HepG2 (cell line): Measurements from ENCODE around the gene ZNF530. TPM values are rescaled to one million over a fixed set of nuclear protein-coding genes. Genes with fewer than 3 reads are reported as not detected.

ENCODE experiments used
- ATAC-seq: fragments of 200-7000 bp; cut with Tn5 transposase; 3 replicates; pipeline ENCODE4 v1.9.1; 2020; ENCODE audit warnings: mild to moderate bottlenecking, moderate library complexity
- BruUV-seq: library from RNA; stranded (reverse); fragments of 400-500 nt; replicated peaks from 2 replicates; lab custom pipeline; 2021; lab: Mats Ljungman, UMichigan
- CTCF ChIA-PET: fragments of 300-600 bp; formaldehyde crosslinking; extraction: SDS; loops from one replicate; lab custom pipeline; 2021; ENCODE audit warnings: low total read pairs, inconsistent platforms, low intra/inter-chr PET ratio; lab: Yijun Ruan, JAX
- POLR2A ChIA-PET: fragments of 350-600 bp; sonication (Branson Sonifier 250); formaldehyde crosslinking; loops from one replicate; lab custom pipeline; 2020; ENCODE audit warnings: antibody characterized with exemption, inconsistent platforms; lab: Yijun Ruan, JAX
- DNase-seq: peaks from one replicate; pipeline ENCODE4 v3.0.0-alpha.2; 2015; ENCODE audit warnings: low spot score
- FAIRE-seq: peaks from 3 replicates; lab custom pipeline; 2011; peaks lifted over from hg19 to GRCh38; lab: Jason Lieb, UNC
- H2AFZ ChIP-seq: one replicate; pipeline ENCODE4 v1.6.1; 2011; ENCODE audit warnings: low read length, inconsistent platforms
- H3K27ac ChIP-seq: fragments of 300-600 bp; 3 replicates; pipeline ENCODE4 v1.8.0; 2011; ENCODE audit warnings: mixed run types, mild to moderate bottlenecking, mixed read lengths, low read length, inconsistent platforms; ENCODE audit not compliant: insufficient read depth; ENCODE audit errors: extremely low read length
- H3K27me3 ChIP-seq, 2 experiments: fragments of 200-600 bp in 1 of 2; 2 replicates in 1 of 2; 3 replicates in 1 of 2; pipeline versions ENCODE4 v1.6.0 to v1.8.0; 2011; ENCODE audit warnings: low read length in 2 of 2, mild to moderate bottlenecking in 2 of 2, moderate library complexity in 2 of 2, inconsistent platforms in 1 of 2; ENCODE audit not compliant: insufficient read depth in 2 of 2, control insufficient read depth in 1 of 2
- H3K36me3 ChIP-seq, 2 experiments: fragments of 200-600 bp in 1 of 2; replicated peaks in 1 of 2; 2 replicates in 1 of 2; 3 replicates in 1 of 2; pipeline versions ENCODE4 v1.5.1 to v1.8.0; 2011; ENCODE audit warnings: low read length in 2 of 2, inconsistent platforms in 1 of 2; ENCODE audit not compliant: insufficient read depth in 2 of 2, control insufficient read depth in 1 of 2
- H3K4me1 ChIP-seq: 2 replicates; pipeline ENCODE4 v1.5.1; 2012; ENCODE audit warnings: low read length, inconsistent platforms; ENCODE audit not compliant: insufficient read depth
- H3K4me2 ChIP-seq: 2 replicates; pipeline ENCODE4 v1.6.0; 2011; ENCODE audit warnings: low read depth, low read length, inconsistent platforms
- H3K4me3 ChIP-seq, 3 experiments: fragments of 200-600 bp in 1 of 3; sonication (generic), shearing (Covaris generic) in 1 of 3; replicated peaks in 1 of 3; 2 replicates each; pipeline ENCODE4 v1.5.1; 2011 to 2016; ENCODE audit warnings: low read length in 3 of 3, inconsistent platforms in 2 of 3, low read depth in 2 of 3, mild to moderate bottlenecking in 2 of 3, control low read depth in 1 of 3, mixed read lengths in 1 of 3; ENCODE audit not compliant: insufficient read depth in 1 of 3
- H3K79me2 ChIP-seq: one replicate; pipeline ENCODE4 v1.6.1; 2011; ENCODE audit warnings: low read length, inconsistent platforms; ENCODE audit not compliant: insufficient read depth
- H3K9ac ChIP-seq: 2 replicates; pipeline ENCODE4 v1.6.0; 2011; ENCODE audit warnings: mild to moderate bottlenecking, low read depth, low read length, inconsistent platforms; ENCODE audit not compliant: insufficient read depth
- H3K9me3 ChIP-seq: 2 replicates; pipeline ENCODE4 v1.5.1; 2012; ENCODE audit warnings: mild to moderate bottlenecking, low read length
- H4K20me1 ChIP-seq: 2 replicates; pipeline ENCODE4 v1.6.0; 2011; ENCODE audit warnings: inconsistent platforms, mild to moderate bottlenecking, low read length, moderate library complexity; ENCODE audit not compliant: insufficient read depth
- DR1 ChIP-seq: sonication (generic); formaldehyde crosslinking; IDR thresholded peaks from 2 replicates; pipeline ENCODE4 v1.8.0; 2021; ENCODE audit warnings: mild to moderate bottlenecking, missing genetic modification reagents, inconsistent platforms
- ETV5 ChIP-seq: IDR thresholded peaks from 2 replicates; pipeline ENCODE4 v1.6.1; 2018; ENCODE audit warnings: missing biosample characterization, missing genetic modification reagents, inconsistent platforms, borderline replicate concordance
- FIP1L1 ChIP-seq: fragments of 200-400 bp; formaldehyde crosslinking; IDR thresholded peaks from 2 replicates; pipeline ENCODE4 v1.6.1; 2018; ENCODE audit warnings: low read depth, mild to moderate bottlenecking, low read length, moderate library complexity, borderline replicate concordance; ENCODE audit not compliant: insufficient read depth
- FOXA3 ChIP-seq: IDR thresholded peaks from 2 replicates; pipeline ENCODE4 v1.6.1; 2016; ENCODE audit warnings: missing genetic modification reagents, missing compliant biosample characterization
- HOXA3 ChIP-seq: sonication (generic); formaldehyde crosslinking; IDR thresholded peaks from 2 replicates; pipeline ENCODE4 v1.5.0; 2020; ENCODE audit warnings: missing genetic modification reagents
- LRRFIP1 ChIP-seq: sonication (generic); formaldehyde crosslinking; conservative IDR thresholded peaks from 2 replicates; pipeline ENCODE4 v1.4.0; 2020; ENCODE audit warnings: missing genetic modification reagents
- MYC ChIP-seq: sonication (generic); formaldehyde crosslinking; IDR thresholded peaks from 2 replicates; pipeline ENCODE4 v1.9.0; 2021; ENCODE audit warnings: missing genetic modification reagents, borderline replicate concordance
- NR3C1 ChIP-seq: sonication (generic); formaldehyde crosslinking; IDR thresholded peaks from 2 replicates; pipeline ENCODE4 v1.4.0; 2020; ENCODE audit warnings: missing genetic modification reagents
- RBM39 ChIP-seq: fragments of 200-400 bp; formaldehyde crosslinking; IDR thresholded peaks from one replicate; pipeline ENCODE4 v1.6.1; 2018; ENCODE audit warnings: antibody characterized with exemption, mild to moderate bottlenecking, low read depth, low read length; ENCODE audit not compliant: poor library complexity, severe bottlenecking
- SAP130 ChIP-seq: IDR thresholded peaks from 2 replicates; pipeline ENCODE4 v1.6.1; 2016; ENCODE audit warnings: low read depth
- SMARCC2 ChIP-seq: fragments of 450-650 bp; IDR thresholded peaks from 2 replicates; pipeline ENCODE4 v1.6.1; 2017; ENCODE audit warnings: antibody characterized with exemption, mild to moderate bottlenecking
- TBX2 ChIP-seq: sonication (generic); formaldehyde crosslinking; IDR thresholded peaks from 2 replicates; pipeline ENCODE4 v1.5.0; 2020; ENCODE audit warnings: missing genetic modification reagents, mild to moderate bottlenecking, borderline replicate concordance
- WIZ ChIP-seq: sonication (generic); formaldehyde crosslinking; IDR thresholded peaks from 2 replicates; pipeline ENCODE4 v1.5.1; 2020; ENCODE audit warnings: mild to moderate bottlenecking, missing genetic modification reagents
- ZNF224 ChIP-seq: sonication (generic); formaldehyde crosslinking; IDR thresholded peaks from 2 replicates; pipeline ENCODE4 v1.5.0; 2020; ENCODE audit warnings: mild to moderate bottlenecking, missing genetic modification reagents
- ZNF234 ChIP-seq: sonication (generic); formaldehyde crosslinking; conservative IDR thresholded peaks from 2 replicates; pipeline ENCODE4 v1.5.1; 2020; ENCODE audit warnings: mild to moderate bottlenecking, missing genetic modification reagents
- ZNF572 ChIP-seq: sonication (generic); formaldehyde crosslinking; IDR thresholded peaks from 2 replicates; pipeline ENCODE4 v1.5.1; 2020; ENCODE audit warnings: mild to moderate bottlenecking, missing genetic modification reagents
- ZNF589 ChIP-seq: sonication (generic); formaldehyde crosslinking; conservative IDR thresholded peaks from 2 replicates; pipeline ENCODE4 v1.8.0; 2022; ENCODE audit warnings: mild to moderate bottlenecking, moderate library complexity, missing genetic modification reagents
- WGBS: methylation state at CpG from one replicate; pipeline ENCODE4 v1.1.6; 2017; ENCODE audit warnings: low lambda C conversion rate; 5-methylcytosine and 5-hydroxymethylcytosine counted together
- in situ Hi-C: cut with HindIII; loops from 2 replicates; pipeline ENCODE4 v1.10.0; 2017; ENCODE audit warnings: low pct_unique_long_range_greater_than_20kb; ENCODE audit not compliant: extremely low pct_ligation_motif_present
- intact Hi-C: fragments of 100-400 bp; cut with micrococcal nuclease; formaldehyde crosslinking; loops from one replicate; pipeline ENCODE4 v1.10.0; 2022; ENCODE audit not compliant: unreplicated experiment
- polyA plus RNA-seq, 8 experiments: library from polyadenylated mRNA; depleted of rRNA in 3 of 8; stranded (reverse) in 7 of 8; unstranded in 1 of 8; fragments of >200 nt; fragmentation: Illumina TruSeq in 4 of 8; extraction: Trizol in 4 of 8; gene quantifications; 2 replicates each; pipeline versions ENCODE4 v1.2.1 to v1.2.3, GENCODE V29; 2011 to 2016; ENCODE audit warnings: low read depth in 4 of 8, missing spikeins in 1 of 8, mixed read lengths in 1 of 8; ENCODE audit not compliant: insufficient read depth in 1 of 8
- total RNA-seq, 5 experiments: library from RNA; depleted of rRNA; stranded (reverse); fragments of >200 nt; fragmentation: Illumina TruSeq; extraction: Trizol; gene quantifications; 2 replicates each; pipeline ENCODE4 v1.2.3, GENCODE V29; 2016; ENCODE audit warnings: low read depth in 1 of 5

The ZNF530 gene
- total and polyA plus RNA-seq, 2 of the 13 experiments (the other 11 are each of a cell fraction or from before 2014, with no cell fraction given): 1.1 to 7.8 TPM

- H2AFZ ChIP-seq: no peak overlapping the region
- H3K9me3 ChIP-seq: peaks cover 15% of the 10 kb centered on the region
- no peak overlapping the region for H3K27ac ChIP-seq
- FAIRE-seq (no peak), DNase-seq (no peak), ATAC-seq (no peak)
- H3K4me2 ChIP-seq: no peak overlapping the region
- H3K4me1 ChIP-seq: peaks cover 12% of the 10 kb centered on the region
- H3K9ac ChIP-seq: no peak overlapping the region
- peaks cover 3% of the 10 kb centered on the region for H3K79me2 ChIP-seq
- H4K20me1 ChIP-seq: no peaks in the 10 kb centered on the region
- no TSS peak for BruUV-seq
- H3K27me3 ChIP-seq: no peaks in the 10 kb centered on the region; a peak in 1 of 5 replicates
- no peak for TF ChIP-seq WIZ (CRISPR knock-in tag)
- TF ChIP-seq RBM39: no peak
- TF ChIP-seq HOXA3 (CRISPR knock-in tag): no peak
- no peak for TF ChIP-seq ZNF572 (CRISPR knock-in tag)
- no peak for TF ChIP-seq FOXA3
- no peak for TF ChIP-seq ETV5
- TF ChIP-seq ZNF224: no peak
- no peak for TF ChIP-seq NR3C1
- no peak for TF ChIP-seq MYC (CRISPR knock-in tag)
- no peak for TF ChIP-seq FIP1L1
- no peak for TF ChIP-seq TBX2 (CRISPR knock-in tag)
- TF ChIP-seq LRRFIP1 (CRISPR knock-in tag): no peak
- no peak for TF ChIP-seq SAP130 (CRISPR knock-in tag)
- no peak for TF ChIP-seq ZNF589 (CRISPR knock-in tag)
- TF ChIP-seq SMARCC2: no peak
- no peak for TF ChIP-seq DR1
- TF ChIP-seq ZNF234: no peak
- H3K36me3 ChIP-seq: peaks cover 11 to 42% of the 10 kb centered on the region in 2 experiments
- intact Hi-C loops: no loop called here
- in situ Hi-C loops: no loop called here
- ChIA-PET CTCF (no interaction called here), POLR2A (no interaction called here)
- no peak overlapping the region for H3K4me3 ChIP-seq
- 94% methylated on average over 4 of the region's 4 CpGs for WGBS
Measured at GRCh38 chr19:57637379-57637778, 37.7 kb downstream of the ZNF530 start.
